Right lobe of liver (tissue), 6 donors: ENCODE results near the gene CPLX1. TPM values are rescaled to one million over a fixed set of nuclear protein-coding genes. Genes with fewer than 3 reads are reported as not detected.

Experiments used
- ATAC-seq, 4 donors: fragments of 200-7000 bp; cut with Tn5 transposase; one replicate each; pipeline ENCODE4 v1.9.1; 2020; ENCODE audit warnings: mild to moderate bottlenecking in 4 of 4, moderate library complexity in 4 of 4
- DNase-seq, 3 donors: peaks; one replicate each; pipeline ENCODE4 v3.0.0-alpha.2; 2020
- H3K27ac ChIP-seq, 3 donors: fragments of 200-600 bp; one replicate each; pipeline ENCODE4 v1.8.0; 2022
- H3K27me3 ChIP-seq, 2 donors: fragments of 200-600 bp; one replicate each; pipeline ENCODE4 v1.8.0; 2022
- H3K36me3 ChIP-seq, 4 donors: fragments of 200-600 bp; sonication (generic) in 1 of 4; one replicate each; pipeline versions ENCODE4 v1.5.1 to v1.8.0; 2017 to 2022; ENCODE audit warnings: control low read depth in 1 of 4
- H3K4me1 ChIP-seq, 4 donors: fragments of 200-600 bp; sonication (generic) in 1 of 4; one replicate each; pipeline versions ENCODE4 v1.5.1 to v1.8.0; 2017 to 2022; ENCODE audit warnings: control low read depth in 1 of 4
- H3K4me3 ChIP-seq, 3 donors: fragments of 200-600 bp; one replicate each; pipeline ENCODE4 v1.8.0; 2022
- H3K9me3 ChIP-seq, 4 donors: fragments of 200-600 bp; sonication (generic) in 1 of 4; one replicate each; pipeline versions ENCODE4 v1.5.1 to v1.8.0; 2017 to 2022; ENCODE audit warnings: control low read depth in 1 of 4
- POLR2A ChIP-seq: fragments of 450-650 bp; IDR thresholded peaks from one replicate; pipeline ENCODE4 v1.6.1; 2017; ENCODE audit warnings: antibody characterized with exemption, mild to moderate bottlenecking
- WGBS: methylation state at CpG from one replicate; pipeline ENCODE4 v1.1.6; 2018; ENCODE audit warnings: low coverage, low lambda C conversion rate; ENCODE audit not compliant: insufficient coverage; ENCODE audit errors: missing lambda C conversion rate; 5-methylcytosine and 5-hydroxymethylcytosine counted together
- intact Hi-C, 2 donors: fragments of 100-400 bp; cut with DNase I; formaldehyde crosslinking; loops; one replicate each; pipeline versions ENCODE4 v1.11.2 to v1.14.1; 2022
- total RNA-seq, 6 experiments: library from RNA; depleted of rRNA in 2 of 6; stranded (reverse); fragments of >200 nt in 2 of 6; fragmentation: NEBNext Ultra II Directional in 3 of 6; extraction: Animal tissue kit (Norgen Biotek cat#: 25700) in 3 of 6; gene quantifications; one replicate each; pipeline versions ENCODE4 v1.1.0 to v1.2.4, GENCODE V29; 2016 to 2023
- TF ChIP-seq, protein P1 (sequence below), 4 donors: fragments of 200-600 bp in 3 of 4; fragments of 450-650 bp in 1 of 4; IDR thresholded peaks; one replicate each; pipeline versions ENCODE4 v1.5.1 to v1.8.0; 2016 to 2022; ENCODE audit warnings: antibody characterized with exemption in 4 of 4, mild to moderate bottlenecking in 2 of 4
- donor health status: DM: no; HTN: yes; CAD: no.
- donor health status: DM: no; HTN: no; CAD: no.
- donor health status: DM: no; HTN: no; CAD: no.
- donor health status: DM: no; HTN: yes; CAD: no.
- donor health status: DM: no; HTN: yes; CAD: no.

Gene CPLX1
- total RNA-seq, 6 experiments from 2014 or later, result 0.86 to 3.7 (median 2.4) TPM

DNA sequence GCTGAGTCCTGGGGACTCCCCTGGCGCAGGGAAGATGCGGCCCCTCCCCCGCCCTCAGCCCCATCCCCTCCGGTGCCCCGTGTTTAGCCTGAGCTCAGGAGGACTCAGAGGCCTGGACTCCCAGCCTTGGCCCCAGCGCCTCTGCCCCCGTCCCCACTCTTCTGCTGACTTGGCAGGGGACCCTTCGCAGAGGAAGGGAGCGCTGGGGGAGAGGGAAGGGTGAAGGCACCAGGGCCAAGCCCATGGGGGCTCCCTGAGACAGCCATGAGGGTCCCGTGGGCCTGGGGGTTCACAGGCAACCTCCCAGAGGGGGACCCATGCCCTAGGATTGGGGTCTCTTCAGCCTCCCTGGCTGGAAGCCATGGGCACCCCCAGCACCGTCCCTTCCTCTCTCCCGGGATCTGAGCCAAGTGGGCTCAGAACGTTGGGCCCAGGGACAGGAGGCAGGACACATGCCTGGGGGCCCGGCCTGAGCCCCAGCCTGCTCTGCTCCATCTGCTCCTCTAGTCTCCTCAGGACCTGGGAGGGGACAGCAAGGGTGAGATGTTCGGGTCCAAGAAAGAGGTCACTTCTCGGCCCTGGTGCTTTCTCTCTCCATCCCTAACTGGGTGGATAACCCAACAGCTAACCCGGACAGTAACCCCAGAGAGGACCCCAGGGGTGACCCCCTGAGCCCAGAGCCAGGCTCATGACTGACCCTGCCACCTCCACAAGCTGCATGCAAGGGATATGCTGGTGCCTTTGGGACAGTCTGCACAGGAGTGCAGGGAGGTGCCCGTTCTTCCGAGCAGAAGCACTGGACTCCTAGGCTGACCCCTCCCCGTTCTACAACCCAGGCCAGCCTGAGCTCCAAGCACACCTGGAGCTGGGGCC, 1.5 kb upstream of the CPLX1 start:
- H3K4me3 ChIP-seq, result no peak overlapping the region
- ATAC-seq, result peak in 1 of 4 donors; percentile 21
- H3K4me1 ChIP-seq, result no peaks in the 10 kb centered on the region
- DNase-seq, result peak in 2 of 3 donors; percentile 21 to 44
- no peak for TF ChIP-seq POLR2A
- TF ChIP-seq, protein P1, sequence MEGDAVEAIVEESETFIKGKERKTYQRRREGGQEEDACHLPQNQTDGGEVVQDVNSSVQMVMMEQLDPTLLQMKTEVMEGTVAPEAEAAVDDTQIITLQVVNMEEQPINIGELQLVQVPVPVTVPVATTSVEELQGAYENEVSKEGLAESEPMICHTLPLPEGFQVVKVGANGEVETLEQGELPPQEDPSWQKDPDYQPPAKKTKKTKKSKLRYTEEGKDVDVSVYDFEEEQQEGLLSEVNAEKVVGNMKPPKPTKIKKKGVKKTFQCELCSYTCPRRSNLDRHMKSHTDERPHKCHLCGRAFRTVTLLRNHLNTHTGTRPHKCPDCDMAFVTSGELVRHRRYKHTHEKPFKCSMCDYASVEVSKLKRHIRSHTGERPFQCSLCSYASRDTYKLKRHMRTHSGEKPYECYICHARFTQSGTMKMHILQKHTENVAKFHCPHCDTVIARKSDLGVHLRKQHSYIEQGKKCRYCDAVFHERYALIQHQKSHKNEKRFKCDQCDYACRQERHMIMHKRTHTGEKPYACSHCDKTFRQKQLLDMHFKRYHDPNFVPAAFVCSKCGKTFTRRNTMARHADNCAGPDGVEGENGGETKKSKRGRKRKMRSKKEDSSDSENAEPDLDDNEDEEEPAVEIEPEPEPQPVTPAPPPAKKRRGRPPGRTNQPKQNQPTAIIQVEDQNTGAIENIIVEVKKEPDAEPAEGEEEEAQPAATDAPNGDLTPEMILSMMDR (IDR thresholded peaks at IDR 0.05), result no peak
- no CpG with 5 or more reads among the region's 20 CpGs for WGBS
- no peaks in the 10 kb centered on the region for H3K36me3 ChIP-seq
- no peaks in the 10 kb centered on the region for H3K9me3 ChIP-seq
- no peak overlapping the region for H3K27ac ChIP-seq
- no peaks in the 10 kb centered on the region for H3K27me3 ChIP-seq
- intact Hi-C loops, result no loop called here

GRCh38 chr4:826508-827208, 729 bp upstream of the CPLX1 start:
- 0% methylated on average over 4 of the region's 75 CpGs for WGBS
- intact Hi-C loops, result no loop called here
- ATAC-seq (peak in 1 of 4 donors; percentile 26), DNase-seq (peak in 1 of 3 donors; percentile 42)
- TF ChIP-seq POLR2A, result no peak
- TF ChIP-seq, protein P1 (IDR thresholded peaks at IDR 0.05), result no peak
- H3K36me3 ChIP-seq, result no peaks in the 10 kb centered on the region
- H3K4me1 ChIP-seq, result no peaks in the 10 kb centered on the region
- H3K27me3 ChIP-seq, result no peaks in the 10 kb centered on the region
- no peak overlapping the region for H3K27ac ChIP-seq
- no peaks in the 10 kb centered on the region for H3K9me3 ChIP-seq
- H3K4me3 ChIP-seq, result peak overlapping the region in 1 of 3 donors; percentile 41

DNA sequence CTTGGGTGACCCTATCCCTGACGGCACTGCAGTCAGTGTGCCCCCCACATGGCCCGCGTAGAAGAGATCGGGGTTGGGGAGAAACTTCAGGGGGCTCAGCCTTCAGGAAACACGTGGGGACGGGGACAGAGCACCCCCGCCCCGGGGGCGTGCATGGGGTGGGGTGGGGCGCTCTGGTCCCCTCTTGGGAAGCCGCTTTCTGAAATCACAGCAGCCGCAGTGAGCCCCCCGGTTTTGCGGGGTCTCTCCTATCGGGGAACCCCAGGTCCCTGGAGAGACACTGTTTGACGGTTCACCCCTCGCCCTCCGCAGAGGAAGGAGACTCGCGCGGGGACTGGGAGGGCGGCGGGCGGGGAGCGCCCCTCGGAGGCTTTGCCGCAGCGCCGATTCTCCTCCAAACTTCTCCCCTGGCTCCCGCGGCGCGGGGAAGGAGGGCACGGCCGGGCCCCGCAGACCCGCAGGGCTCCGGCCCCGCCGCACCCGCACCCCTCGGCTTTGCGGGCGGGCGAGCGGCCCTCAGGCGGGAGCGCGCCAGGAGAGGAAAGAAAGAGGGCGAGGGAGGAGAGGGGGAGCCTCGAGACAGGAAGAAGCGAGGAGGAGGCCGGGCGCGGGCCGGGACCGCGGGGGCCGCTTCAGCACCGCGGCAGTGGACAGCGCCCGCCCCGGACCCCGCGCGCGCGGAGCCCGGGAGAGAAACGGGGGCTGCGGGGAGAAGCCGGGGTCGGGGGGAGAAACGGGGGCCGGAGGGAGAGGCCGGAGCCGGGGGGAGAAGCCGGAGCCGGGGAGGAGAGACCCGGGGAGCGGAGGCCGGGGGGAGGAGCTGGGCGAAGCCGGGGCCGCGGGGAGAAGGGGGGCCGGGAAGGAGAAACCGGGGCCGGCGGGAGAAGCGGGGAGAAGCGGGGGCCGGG, 612 bp downstream of the CPLX1 start:
- TF ChIP-seq POLR2A, result no peak
- TF ChIP-seq, protein P1 (IDR thresholded peaks at IDR 0.05), result no peak
- intact Hi-C loops, result no loop called here
- DNase-seq, result peak in 2 of 3 donors; percentile 31 to 42
- Histone ChIP-seq H3K4me3 (peak overlapping the region in 2 of 3 donors; percentile 40 to 41), H3K27me3 (no peaks in the 10 kb centered on the region), H3K27ac (no peak overlapping the region), H3K36me3 (no peaks in the 10 kb centered on the region), H3K9me3 (no peaks in the 10 kb centered on the region), H3K4me1 (no peaks in the 10 kb centered on the region)
- 3% methylated on average over 51 of the region's 94 CpGs for WGBS
- peak; percentile 24 to 58 (median 48) for ATAC-seq

- TF ChIP-seq, protein P1 (IDR thresholded peaks at IDR 0.05), result no peak
- TF ChIP-seq POLR2A, result no peak
- intact Hi-C loops, result no loop called here
- Histone ChIP-seq H3K36me3 (no peaks in the 10 kb centered on the region), H3K4me3 (no peak overlapping the region), H3K9me3 (no peaks in the 10 kb centered on the region), H3K27me3 (no peaks in the 10 kb centered on the region), H3K4me1 (no peaks in the 10 kb centered on the region), H3K27ac (no peak overlapping the region)
- DNase-seq (peak in 2 of 3 donors; percentile 40 to 43), ATAC-seq (no peak)
- 55% methylated on average over 5 of the region's 23 CpGs for WGBS
These were observed 1.4 kb downstream of the CPLX1 start for GRCh38 chr4:824461-825062.
